ENCODE results near the gene CLN5. TPM values are rescaled to one million over a fixed set of nuclear protein-coding genes. Genes with fewer than 3 reads are reported as not detected.
"Not testable (repeated sequence)": the region's sequence is repeated elsewhere in the genome, so short reads cannot be mapped to it uniquely, and the experiment has no call there.

Gene CLN5
- total and polyA plus RNA-seq, 2 experiments from 2014 or later = 6.5 to 9.5 TPM

DNA sequence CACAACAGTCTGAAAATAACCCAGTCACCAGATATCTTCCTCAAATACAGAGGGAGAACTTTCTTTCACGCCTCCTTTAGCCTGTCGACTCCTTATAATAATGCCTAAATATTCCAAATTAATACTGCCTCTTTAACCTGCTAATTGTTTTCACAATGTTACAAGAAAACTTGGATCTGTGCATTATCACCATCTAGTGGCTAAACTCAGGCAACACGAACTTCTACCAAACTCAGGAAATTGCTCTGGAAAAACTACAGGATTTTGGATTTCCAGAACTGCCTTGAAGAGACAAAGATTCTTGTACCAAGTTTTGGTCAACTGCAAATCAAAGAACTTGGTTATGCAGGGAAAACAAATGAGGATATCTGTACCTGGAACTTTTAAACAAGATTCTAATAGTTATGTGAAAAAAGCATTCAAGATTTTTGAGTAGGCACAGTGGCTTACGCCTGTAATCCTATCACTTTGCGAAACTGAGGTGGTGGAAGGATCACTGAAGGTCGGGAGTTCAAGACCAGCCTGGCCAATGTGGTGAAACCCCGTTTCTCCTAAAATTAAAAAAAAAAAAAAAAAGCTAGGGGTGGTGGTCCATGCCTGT lies 10.8 kb downstream of the CLN5 start:
- ATAC-seq = peak; percentile 54
- Histone ChIP-seq H3K4me2 (no peak overlapping the region), H3K36me3 (ENCODE audit: insufficient read depth) (peaks cover 3% of the 10 kb centered on the region; the same call in 1 of the 2 replicates), H3K27ac (ENCODE audit: low read depth) (no peak overlapping the region), H3K4me1 (ENCODE audit: insufficient read depth) (no peaks in the 10 kb centered on the region), H2AFZ (no peak overlapping the region), H3F3A (replicated peaks; ENCODE audit: low read depth) (no peaks in the 10 kb centered on the region), H3K4me3 (no peak overlapping the region), H4K20me1 (replicated peaks; ENCODE audit: insufficient read depth) (no peaks in the 10 kb centered on the region; the same call in 1 of the 2 replicates), H3K79me2 (replicated peaks; ENCODE audit: insufficient read depth) (peaks cover 10% of the 10 kb centered on the region), H3K9me2 (ENCODE audit: insufficient read depth) (no peaks in the 10 kb centered on the region), H3K27me3 (ENCODE audit: insufficient read depth) (no peaks in the 10 kb centered on the region)
- no peaks in the 10 kb centered on the region for H3K9me3 Mint-ChIP-seq
- H3K4me1 Mint-ChIP-seq = peaks cover 3% of the 10 kb centered on the region; the same call in 1 of the 3 replicates
- TF ChIP-seq, protein P1, sequence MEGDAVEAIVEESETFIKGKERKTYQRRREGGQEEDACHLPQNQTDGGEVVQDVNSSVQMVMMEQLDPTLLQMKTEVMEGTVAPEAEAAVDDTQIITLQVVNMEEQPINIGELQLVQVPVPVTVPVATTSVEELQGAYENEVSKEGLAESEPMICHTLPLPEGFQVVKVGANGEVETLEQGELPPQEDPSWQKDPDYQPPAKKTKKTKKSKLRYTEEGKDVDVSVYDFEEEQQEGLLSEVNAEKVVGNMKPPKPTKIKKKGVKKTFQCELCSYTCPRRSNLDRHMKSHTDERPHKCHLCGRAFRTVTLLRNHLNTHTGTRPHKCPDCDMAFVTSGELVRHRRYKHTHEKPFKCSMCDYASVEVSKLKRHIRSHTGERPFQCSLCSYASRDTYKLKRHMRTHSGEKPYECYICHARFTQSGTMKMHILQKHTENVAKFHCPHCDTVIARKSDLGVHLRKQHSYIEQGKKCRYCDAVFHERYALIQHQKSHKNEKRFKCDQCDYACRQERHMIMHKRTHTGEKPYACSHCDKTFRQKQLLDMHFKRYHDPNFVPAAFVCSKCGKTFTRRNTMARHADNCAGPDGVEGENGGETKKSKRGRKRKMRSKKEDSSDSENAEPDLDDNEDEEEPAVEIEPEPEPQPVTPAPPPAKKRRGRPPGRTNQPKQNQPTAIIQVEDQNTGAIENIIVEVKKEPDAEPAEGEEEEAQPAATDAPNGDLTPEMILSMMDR (conservative IDR thresholded peaks at IDR 0.05; ENCODE audit: low read depth in 2 of 2) = peak; percentile 69 to 81
- no peak for TF ChIP-seq EZH2phosphoT487 (IDR thresholded peaks at IDR 0.05; ENCODE audit: unreplicated experiment)
- H3K27me3 Mint-ChIP-seq (ENCODE audit: insufficient read depth, low read depth, poor library complexity) = no peaks in the 10 kb centered on the region
- DNase-seq (ENCODE audit: low spot score) = peak; percentile 71
- H3K36me3 Mint-ChIP-seq (ENCODE audit: low read depth) = peaks cover 24% of the 10 kb centered on the region; the same call in 2 of the 3 replicates
- no peak overlapping the region for H3K4me3 Mint-ChIP-seq
- no peak overlapping the region for H3K27ac Mint-ChIP-seq

DNA sequence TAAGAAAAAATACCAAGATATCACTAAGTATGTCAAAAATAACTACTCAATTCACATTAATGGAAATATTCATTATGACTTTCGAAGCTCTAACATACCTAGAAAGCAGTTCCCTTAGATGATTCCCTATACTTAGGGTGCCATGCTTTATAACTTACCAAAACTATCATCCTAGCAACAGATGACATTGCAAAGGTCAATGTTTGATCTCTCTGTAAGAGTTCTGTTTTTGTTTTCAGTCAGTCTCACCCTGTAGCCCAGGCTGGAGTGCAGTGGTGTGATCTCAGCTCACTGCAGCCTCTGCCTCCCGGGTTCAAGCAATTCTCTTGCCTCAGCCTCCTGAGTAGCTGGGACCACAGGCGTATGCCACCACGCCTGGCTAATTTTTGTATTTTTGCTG lies 16.5 kb downstream of the CLN5 start:
- DNase-seq (ENCODE audit: low spot score); H4K20me1 ChIP-seq (replicated peaks; ENCODE audit: insufficient read depth); H3K9me3 Mint-ChIP-seq; ATAC-seq; H3K4me1 ChIP-seq (ENCODE audit: insufficient read depth); H3F3A ChIP-seq (replicated peaks; ENCODE audit: low read depth); H3K4me3 Mint-ChIP-seq; H3K27ac ChIP-seq (ENCODE audit: low read depth); H3K36me3 ChIP-seq (ENCODE audit: insufficient read depth); H3K4me1 Mint-ChIP-seq; H2AFZ ChIP-seq; H3K27me3 Mint-ChIP-seq (ENCODE audit: insufficient read depth, low read depth, poor library complexity); H3K4me2 ChIP-seq; H3K4me3 ChIP-seq; H3K27me3 ChIP-seq (ENCODE audit: insufficient read depth); H3K9me2 ChIP-seq (ENCODE audit: insufficient read depth); H3K27ac Mint-ChIP-seq: not testable (repeated sequence)
- H3K79me2 ChIP-seq (replicated peaks; ENCODE audit: insufficient read depth) = peaks cover 24% of the 10 kb centered on the region
- H3K36me3 Mint-ChIP-seq (ENCODE audit: low read depth) = peaks cover 41% of the 10 kb centered on the region; the same call in 2 of the 3 replicates

DNA sequence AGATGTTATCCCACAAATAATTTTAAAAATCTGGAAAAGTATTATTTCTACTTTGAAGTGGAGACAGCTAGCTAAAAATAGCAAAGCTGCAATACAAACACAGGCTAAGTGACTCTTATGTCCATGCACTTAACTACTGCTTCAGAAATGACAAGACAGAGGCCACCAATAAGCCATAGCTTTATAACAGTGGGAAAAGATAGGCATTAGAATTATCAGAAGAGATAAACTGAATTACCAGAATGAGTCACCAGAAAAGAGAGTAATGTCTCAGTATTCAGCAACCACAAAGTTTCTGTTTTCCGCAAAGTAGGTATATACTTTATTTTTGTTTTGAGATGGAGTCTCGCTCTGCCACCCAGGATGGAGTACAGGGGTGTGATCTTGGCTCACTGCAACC lies 17.1 kb downstream of the CLN5 start:
- H4K20me1 ChIP-seq (replicated peaks; ENCODE audit: insufficient read depth) = peaks cover 11% of the 10 kb centered on the region; the same call in 1 of the 2 replicates
- H3K4me1 ChIP-seq (ENCODE audit: insufficient read depth) = no peaks in the 10 kb centered on the region
- no peak overlapping the region for H3K4me3 Mint-ChIP-seq
- H3K27ac Mint-ChIP-seq = no peak overlapping the region
- H2AFZ ChIP-seq = no peak overlapping the region
- H3K4me1 Mint-ChIP-seq = no peaks in the 10 kb centered on the region
- no peak for DNase-seq (ENCODE audit: low spot score)
- H3K4me3 ChIP-seq = no peak overlapping the region
- H3K36me3 ChIP-seq (ENCODE audit: insufficient read depth) = peaks cover 13% of the 10 kb centered on the region; the same call in 1 of the 2 replicates
- no peaks in the 10 kb centered on the region for H3K9me2 ChIP-seq (ENCODE audit: insufficient read depth)
- no peaks in the 10 kb centered on the region for H3F3A ChIP-seq (replicated peaks; ENCODE audit: low read depth)
- H3K4me2 ChIP-seq = no peak overlapping the region
- no peak for ATAC-seq
- peaks cover 30% of the 10 kb centered on the region for H3K79me2 ChIP-seq (replicated peaks; ENCODE audit: insufficient read depth)
- H3K36me3 Mint-ChIP-seq (ENCODE audit: low read depth) = peaks cover 48% of the 10 kb centered on the region; the same call in 2 of the 3 replicates
- H3K9me3 Mint-ChIP-seq = no peaks in the 10 kb centered on the region
- H3K27me3 ChIP-seq (ENCODE audit: insufficient read depth) = no peaks in the 10 kb centered on the region
- no peak overlapping the region for H3K27ac ChIP-seq (ENCODE audit: low read depth)
- H3K27me3 Mint-ChIP-seq (ENCODE audit: insufficient read depth, low read depth, poor library complexity) = no peaks in the 10 kb centered on the region
- TF ChIP-seq JUNB (IDR thresholded peaks at IDR 0.05; ENCODE audit: unreplicated experiment) (no peak), ZNF331 (CRISPR knock-in tag; IDR thresholded peaks at IDR 0.05; ENCODE audit: low read depth) (no peak)
- TF ChIP-seq, protein P2, sequence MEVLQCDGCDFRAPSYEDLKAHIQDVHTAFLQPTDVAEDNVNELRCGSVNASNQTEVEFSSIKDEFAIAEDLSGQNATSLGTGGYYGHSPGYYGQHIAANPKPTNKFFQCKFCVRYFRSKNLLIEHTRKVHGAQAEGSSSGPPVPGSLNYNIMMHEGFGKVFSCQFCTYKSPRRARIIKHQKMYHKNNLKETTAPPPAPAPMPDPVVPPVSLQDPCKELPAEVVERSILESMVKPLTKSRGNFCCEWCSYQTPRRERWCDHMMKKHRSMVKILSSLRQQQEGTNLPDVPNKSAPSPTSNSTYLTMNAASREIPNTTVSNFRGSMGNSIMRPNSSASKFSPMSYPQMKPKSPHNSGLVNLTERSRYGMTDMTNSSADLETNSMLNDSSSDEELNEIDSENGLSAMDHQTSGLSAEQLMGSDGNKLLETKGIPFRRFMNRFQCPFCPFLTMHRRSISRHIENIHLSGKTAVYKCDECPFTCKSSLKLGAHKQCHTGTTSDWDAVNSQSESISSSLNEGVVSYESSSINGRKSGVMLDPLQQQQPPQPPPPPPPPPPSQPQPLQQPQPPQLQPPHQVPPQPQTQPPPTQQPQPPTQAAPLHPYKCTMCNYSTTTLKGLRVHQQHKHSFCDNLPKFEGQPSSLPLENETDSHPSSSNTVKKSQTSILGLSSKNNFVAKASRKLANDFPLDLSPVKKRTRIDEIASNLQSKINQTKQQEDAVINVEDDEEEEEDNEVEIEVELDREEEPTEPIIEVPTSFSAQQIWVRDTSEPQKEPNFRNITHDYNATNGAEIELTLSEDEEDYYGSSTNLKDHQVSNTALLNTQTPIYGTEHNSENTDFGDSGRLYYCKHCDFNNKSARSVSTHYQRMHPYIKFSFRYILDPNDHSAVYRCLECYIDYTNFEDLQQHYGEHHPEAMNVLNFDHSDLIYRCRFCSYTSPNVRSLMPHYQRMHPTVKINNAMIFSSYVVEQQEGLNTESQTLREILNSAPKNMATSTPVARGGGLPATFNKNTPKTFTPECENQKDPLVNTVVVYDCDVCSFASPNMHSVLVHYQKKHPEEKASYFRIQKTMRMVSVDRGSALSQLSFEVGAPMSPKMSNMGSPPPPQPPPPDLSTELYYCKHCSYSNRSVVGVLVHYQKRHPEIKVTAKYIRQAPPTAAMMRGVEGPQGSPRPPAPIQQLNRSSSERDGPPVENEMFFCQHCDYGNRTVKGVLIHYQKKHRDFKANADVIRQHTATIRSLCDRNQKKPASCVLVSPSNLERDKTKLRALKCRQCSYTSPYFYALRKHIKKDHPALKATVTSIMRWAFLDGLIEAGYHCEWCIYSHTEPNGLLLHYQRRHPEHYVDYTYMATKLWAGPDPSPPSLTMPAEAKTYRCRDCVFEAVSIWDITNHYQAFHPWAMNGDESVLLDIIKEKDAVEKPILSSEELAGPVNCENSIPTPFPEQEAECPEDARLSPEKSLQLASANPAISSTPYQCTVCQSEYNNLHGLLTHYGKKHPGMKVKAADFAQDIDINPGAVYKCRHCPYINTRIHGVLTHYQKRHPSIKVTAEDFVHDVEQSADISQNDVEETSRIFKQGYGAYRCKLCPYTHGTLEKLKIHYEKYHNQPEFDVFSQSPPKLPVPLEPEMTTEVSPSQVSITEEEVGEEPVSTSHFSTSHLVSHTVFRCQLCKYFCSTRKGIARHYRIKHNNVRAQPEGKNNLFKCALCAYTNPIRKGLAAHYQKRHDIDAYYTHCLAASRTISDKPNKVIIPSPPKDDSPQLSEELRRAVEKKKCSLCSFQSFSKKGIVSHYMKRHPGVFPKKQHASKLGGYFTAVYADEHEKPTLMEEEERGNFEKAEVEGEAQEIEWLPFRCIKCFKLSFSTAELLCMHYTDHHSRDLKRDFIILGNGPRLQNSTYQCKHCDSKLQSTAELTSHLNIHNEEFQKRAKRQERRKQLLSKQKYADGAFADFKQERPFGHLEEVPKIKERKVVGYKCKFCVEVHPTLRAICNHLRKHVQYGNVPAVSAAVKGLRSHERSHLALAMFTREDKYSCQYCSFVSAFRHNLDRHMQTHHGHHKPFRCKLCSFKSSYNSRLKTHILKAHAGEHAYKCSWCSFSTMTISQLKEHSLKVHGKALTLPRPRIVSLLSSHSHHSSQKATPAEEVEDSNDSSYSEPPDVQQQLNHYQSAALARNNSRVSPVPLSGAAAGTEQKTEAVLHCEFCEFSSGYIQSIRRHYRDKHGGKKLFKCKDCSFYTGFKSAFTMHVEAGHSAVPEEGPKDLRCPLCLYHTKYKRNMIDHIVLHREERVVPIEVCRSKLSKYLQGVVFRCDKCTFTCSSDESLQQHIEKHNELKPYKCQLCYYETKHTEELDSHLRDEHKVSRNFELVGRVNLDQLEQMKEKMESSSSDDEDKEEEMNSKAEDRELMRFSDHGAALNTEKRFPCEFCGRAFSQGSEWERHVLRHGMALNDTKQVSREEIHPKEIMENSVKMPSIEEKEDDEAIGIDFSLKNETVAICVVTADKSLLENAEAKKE (CRISPR knock-in tag; IDR thresholded peaks at IDR 0.05) = no peak
- TF ChIP-seq, protein P1 (conservative IDR thresholded peaks at IDR 0.05; ENCODE audit: low read depth in 2 of 2) = no peak

All from GM23338 (cell line).